ENCODE measurements around the gene VPREB1. TPM values are rescaled to one million over a fixed set of nuclear protein-coding genes. Genes with fewer than 3 reads are reported as not detected.
"Not testable (repeated sequence)": the region's sequence is repeated elsewhere in the genome, so short reads cannot be mapped to it uniquely, and the experiment has no call there.

VPREB1 gene
- total RNA-seq, 1 donor from 2014 or later: not detected

DNA sequence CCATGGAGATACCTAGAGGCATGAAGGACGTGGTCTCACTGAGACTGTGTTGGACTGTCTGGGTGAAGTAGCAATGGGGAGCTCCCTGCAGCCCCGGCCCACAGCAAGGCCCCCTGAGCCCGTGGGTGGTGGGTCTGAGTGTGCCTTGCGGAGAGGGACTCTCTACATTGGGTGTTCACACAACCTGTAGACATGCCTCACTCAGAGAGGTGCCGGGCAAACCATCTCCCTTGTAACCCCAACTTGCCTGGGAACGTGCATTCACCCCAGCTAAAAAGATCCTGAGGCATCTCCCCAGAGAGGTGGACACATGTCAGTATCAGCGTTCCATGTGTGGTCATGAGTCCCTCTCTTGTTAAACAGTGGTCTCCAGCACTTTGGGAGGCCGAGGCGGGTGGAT, 2.1 kb downstream of the VPREB1 start:
- no peak for DNase-seq (ENCODE audit: low spot score)

DNA sequence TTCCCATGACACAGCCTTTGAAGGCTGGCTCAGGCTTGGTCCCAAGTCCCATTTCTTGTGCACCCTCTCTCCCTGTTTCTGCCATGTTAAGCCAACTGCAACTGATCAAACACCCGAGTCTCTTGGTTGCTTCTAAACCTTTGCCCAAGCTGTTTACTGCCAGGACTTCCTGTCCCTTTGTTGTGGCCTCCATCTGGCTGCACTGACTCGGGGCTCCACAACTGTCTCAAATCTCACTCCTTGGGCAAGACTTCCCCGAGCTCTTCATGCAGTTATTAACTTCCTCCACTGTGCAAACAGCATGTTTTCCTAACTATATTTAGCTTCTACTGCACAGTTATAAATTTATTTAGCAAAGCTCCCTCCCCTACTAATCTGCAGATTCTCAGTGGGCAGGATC, 4.3 kb downstream of the VPREB1 start:
- no peak for DNase-seq (ENCODE audit: low spot score)

DNA sequence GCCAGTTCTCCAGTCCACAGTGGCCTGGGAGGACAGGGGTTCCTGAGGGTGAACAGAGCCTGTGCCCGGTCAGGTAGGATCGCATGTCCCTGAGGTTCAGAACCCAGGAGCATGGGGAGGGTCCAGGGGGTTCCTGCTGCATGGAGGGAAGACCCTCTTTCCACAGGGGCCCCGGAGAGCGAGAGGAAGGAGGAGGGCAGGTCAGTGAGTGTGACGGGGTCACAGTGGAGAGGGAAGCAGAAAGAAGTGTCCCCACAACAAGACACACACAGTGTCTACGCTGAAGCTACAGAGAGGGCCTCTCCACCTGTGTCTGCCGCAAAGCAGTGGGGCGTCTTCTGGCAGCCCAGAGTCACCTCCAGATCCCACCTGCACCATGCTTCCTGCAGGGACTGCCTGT, 6.1 kb downstream of the VPREB1 start:
- not testable (repeated sequence) for DNase-seq (ENCODE audit: low spot score)

DNA sequence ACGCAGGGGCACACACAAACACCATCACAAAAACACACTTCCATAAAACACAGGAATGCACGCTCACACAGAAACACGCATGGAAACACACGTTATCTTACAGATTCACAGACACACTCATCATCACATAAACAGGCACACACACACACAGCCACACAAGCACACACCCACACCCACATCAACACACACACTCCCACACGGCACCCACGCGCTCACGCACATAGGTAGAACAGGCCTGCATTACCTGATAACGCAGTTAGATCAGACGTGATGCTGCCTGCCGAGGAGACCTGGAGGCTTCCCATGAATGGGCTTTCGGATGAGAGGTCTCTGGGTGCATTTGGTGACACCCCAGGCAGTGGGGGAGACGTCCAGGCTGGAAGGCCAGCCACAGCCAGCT, 11.5 kb downstream of the VPREB1 start:
- not testable (repeated sequence) for DNase-seq (ENCODE audit: low spot score)

DNA sequence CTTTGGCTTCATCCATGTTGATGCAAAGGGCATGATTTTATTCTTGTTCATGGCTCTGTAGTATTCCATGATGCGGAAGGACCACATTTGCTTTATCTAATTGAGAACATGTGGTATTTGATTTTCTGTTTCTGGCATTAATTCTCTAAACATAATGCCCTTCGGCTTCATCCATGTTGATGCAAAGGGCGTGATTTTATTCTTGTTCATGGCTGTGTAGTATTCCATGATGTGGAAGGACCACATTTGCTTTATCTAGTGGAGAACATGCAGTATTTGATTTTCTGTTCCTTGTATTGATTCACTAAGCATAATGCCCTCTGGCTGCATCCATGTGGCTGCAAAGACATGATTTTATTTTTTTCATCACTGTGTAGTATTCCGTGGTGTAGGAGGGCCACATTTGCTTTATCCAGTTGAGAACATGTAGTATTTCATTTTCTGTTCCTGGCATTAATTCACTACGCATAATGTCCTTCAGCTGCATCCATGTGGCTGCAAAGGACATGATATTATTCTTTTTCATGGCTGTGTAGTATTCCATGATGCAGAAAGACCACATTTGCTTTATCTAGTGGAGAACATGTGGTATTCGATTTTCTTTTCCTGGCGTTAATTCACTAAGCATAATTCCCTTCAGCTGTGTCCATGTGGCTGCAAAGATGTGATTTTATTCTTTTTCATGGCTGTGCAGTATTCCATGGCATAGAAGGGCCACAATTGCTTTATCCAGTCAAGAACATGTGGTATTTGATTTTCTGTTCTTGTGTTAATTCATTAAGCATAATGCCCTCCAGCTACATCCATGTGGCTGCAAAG, 14.2 kb downstream of the VPREB1 start:
- DNase-seq (ENCODE audit: low spot score): not testable (repeated sequence)

DNA sequence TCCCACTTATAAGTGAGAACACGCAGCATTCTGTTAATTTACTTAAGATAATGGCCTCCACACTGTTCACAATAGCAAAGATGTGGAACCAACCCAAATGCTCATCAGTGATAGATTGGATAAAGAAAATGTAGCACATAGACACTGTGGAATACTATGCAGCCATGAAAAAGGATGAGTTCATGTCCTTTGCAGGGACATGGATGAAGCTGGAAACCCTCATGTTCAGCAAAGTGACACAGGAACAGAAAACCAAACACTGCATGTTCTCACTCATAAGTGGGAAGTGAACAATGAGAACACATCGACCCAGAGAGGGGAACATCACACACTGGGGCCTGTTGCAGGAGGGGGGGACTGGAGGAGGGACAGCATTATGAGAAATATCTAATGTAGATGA, 15.6 kb downstream of the VPREB1 start:
- not testable (repeated sequence) for DNase-seq (ENCODE audit: low spot score)

DNA sequence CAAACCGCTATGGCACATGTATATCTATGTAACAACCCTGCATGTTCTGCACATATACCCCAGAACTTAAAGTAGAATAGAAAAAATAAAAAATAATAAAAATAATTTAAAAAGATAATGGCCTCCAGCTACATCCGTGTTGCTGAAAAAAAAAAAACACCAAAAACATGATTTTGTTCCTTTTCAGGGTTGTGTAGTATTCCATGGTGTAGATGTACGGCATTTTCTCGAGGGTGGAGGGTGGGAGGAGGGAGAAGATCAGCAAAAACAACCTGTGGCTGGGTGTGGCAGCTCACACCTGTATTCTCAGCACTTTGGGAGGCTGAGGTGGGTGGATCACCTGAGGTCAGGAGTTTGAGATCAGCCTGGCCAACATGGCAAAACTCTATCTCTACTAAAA, 16.0 kb downstream of the VPREB1 start:
- not testable (repeated sequence) for DNase-seq (ENCODE audit: low spot score)

DNA sequence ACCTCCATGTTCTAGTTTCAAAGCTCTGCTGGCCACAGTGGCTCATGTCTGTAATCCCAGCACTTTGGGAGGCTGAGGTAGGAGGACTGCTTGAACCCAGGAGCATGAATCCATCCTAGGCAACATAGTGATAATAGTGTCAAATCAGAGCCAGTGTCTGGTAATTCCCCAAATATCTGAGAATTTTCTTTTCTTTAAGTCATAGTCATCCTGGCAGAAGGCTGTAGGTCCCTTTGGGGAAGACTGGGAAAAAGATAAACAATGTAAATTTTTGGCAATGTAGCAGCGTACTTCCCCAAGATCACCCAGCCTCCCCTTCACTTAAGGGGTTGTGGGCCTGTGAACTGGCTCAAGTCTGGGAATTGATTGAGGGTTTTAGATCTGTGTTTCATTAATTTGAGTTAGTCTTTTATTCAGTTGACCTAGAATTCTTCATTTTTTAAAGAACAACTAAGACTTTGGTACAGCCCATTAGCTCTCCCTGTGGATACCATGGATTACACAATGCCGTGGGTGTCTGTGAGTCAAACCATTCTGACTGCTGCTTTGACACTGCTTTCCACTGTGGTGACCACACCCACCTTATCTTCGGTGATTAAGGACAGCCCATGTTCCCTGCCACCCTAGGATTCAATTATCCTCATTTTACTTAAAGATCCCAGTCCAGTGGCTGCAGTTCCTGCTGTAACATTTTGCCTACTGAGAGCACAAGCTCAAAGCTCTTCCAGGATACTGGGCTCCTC, 17.9 kb downstream of the VPREB1 start:
- DNase-seq (ENCODE audit: low spot score): not testable (repeated sequence)

DNA sequence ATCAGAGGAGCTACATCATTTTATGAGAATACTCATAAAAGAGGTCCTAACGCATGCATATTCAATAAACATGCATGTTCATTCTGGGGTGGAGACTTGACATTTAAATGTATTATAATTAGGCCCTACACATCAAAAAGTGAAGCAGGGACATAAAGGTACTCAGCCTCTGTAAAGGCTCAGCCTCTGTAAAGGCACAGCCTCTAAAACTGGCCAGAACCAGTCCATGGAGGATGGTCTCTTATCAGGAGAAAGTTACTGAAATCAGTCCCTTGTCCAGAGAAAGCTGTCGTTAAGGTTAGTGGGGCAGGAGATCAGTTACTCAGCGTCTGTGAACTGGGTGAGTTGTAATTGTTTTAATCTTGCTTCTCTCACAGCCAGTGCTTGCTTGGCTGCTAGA, 19.2 kb downstream of the VPREB1 start:
- DNase-seq (ENCODE audit: low spot score): not testable (repeated sequence)

DNA sequence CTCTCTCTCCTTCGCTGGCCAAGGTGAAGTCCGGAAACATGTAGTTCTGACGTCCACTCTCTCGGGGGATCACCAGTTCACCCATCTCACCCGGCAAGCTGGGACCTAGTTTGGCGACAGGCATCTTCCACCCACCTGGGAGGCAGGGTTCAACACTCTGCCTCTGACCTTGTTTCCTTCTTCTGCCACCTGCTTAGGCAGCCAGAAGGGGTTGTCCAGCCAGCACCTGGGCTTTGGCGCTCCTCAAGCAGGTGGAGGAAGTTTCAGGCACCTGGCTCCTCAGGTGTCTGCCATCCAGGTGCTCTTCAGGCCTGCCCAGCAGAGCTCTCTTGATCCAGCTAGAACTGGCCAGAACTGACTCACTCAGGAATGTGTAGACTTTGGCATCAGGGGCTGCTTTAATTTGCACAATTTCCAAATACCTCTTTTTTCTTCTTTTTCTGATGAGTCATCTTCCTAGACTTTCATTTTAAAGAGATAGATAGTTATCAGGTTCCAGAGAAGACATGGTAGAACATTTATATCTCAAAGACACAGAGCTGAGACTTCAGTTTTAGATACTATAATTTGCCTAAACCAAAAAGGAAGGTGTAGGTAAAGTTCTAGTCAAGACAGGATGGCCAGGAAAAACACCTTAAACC, 25.6 kb downstream of the VPREB1 start:
- not testable (repeated sequence) for DNase-seq (ENCODE audit: low spot score)

DNA sequence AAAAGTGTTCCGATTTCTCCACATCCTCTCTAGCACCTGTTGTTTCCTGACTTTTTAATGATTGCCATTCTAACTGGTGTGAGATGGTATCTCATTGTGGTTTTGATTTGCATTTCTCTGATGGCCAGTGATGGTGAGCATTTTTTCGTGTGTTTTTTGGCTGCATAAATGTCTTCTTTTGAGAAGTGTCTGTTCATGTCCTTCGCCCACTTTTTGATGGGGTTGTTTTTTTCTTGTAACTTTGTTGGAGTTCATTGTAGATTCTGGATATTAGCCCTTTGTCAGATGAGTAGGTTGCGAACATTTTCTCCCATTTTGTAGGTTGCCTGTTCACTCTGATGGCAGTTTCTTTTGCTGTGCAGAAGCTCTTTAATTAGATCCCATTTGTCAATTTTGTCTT, 32.8 kb downstream of the VPREB1 start:
- DNase-seq (ENCODE audit: low spot score): not testable (repeated sequence)

- DNase-seq (ENCODE audit: low spot score): not testable (repeated sequence)
Observed at GRCh38 chr22:22284962-22285756, 40.6 kb downstream of the VPREB1 start.

- not testable (repeated sequence) for DNase-seq (ENCODE audit: low spot score)
Observed at GRCh38 chr22:22286390-22287105, 42.0 kb downstream of the VPREB1 start.

- not testable (repeated sequence) for DNase-seq (ENCODE audit: low spot score)
Observed at GRCh38 chr22:22287106-22287626, 42.6 kb downstream of the VPREB1 start.

GRCh38 chr22:22289666-22290065, 45.1 kb downstream of the VPREB1 start:
- DNase-seq (ENCODE audit: low spot score): not testable (repeated sequence)

DNA sequence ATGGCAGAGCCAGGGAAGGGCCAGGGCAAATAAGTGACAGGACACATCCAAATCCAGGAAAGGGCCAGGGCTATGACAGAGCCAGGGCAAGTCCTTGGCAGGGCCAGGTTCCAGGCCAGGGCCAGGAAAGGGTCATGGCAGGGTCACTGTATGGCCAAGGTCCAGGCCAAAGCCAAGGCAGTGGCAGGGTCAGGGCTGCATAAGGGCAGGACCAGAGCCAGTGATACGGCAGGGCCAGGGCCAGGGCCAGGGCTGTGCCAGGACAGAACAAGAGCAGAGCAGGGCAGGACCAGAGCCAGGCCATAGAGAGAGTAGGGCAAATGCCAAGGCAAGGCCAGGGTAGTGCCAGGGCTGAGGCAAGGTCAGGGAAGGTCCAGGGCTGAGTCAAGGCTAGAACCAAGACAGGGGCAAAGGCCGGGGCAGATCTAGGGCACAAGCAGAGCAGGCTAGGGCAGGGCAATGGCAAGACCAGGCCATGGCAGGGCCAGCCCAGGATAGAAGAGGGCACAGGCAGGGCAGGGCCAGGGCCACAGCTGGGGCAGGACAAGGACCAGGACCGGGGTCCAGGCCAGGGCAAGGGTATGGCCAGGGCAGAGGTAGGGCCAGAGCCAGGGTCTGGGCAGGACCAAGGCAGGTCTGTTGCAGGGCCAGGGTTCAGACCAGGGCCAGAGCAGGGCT, 46.7 kb downstream of the VPREB1 start:
- not testable (repeated sequence) for DNase-seq (ENCODE audit: low spot score)

GRCh38 chr22:22292656-22293055, 48.1 kb downstream of the VPREB1 start:
- not testable (repeated sequence) for DNase-seq (ENCODE audit: low spot score)

GRCh38 chr22:22293436-22293835, 48.9 kb downstream of the VPREB1 start:
- DNase-seq (ENCODE audit: low spot score): not testable (repeated sequence)

GRCh38 chr22:22294641-22295040, 50.1 kb downstream of the VPREB1 start:
- not testable (repeated sequence) for DNase-seq (ENCODE audit: low spot score)
